ENCODE measurements around the gene TSEN54. TPM values are rescaled to one million over a fixed set of nuclear protein-coding genes. Genes with fewer than 3 reads are reported as not detected.
A peak's percentile ranks its signal among the peaks of the same experiment; 100 is the strongest.

The TSEN54 gene
- total and polyA plus RNA-seq, 7 donors = 5.7 to 14.9 (median 9.7) TPM

- WGBS, 3 donors = 92 to 94% (median 93%) methylated on average over 22 to 23 of the region's 23 CpGs
- intact Hi-C loops (cut with DNase I) = no loop called here
- Histone ChIP-seq H3K27me3 (ENCODE audit: insufficient read depth in 3 of 3, low read length in 2 of 3) (no peaks in the 10 kb centered on the region), H3K4me1 (peaks cover 28% of the 10 kb centered on the region), H3K27ac (no peak overlapping the region), H3K36me3 (ENCODE audit: insufficient read depth in 1 of 2, low read depth in 1 of 2) (peaks cover 0 to 76% of the 10 kb centered on the region in 2 donors), H3K9me3 (no peaks in the 10 kb centered on the region), H3K4me3 (no peak overlapping the region)
- TF ChIP-seq CTCF (IDR thresholded peaks at IDR 0.05) = no peak
- ATAC-seq = no peak
- no peak for DNase-seq
Measured at GRCh38 chr17:75493476-75494129, 22.7 kb upstream of the TSEN54 start.

GRCh38 chr17:75494326-75494877, 21.9 kb upstream of the TSEN54 start:
- no peak for ATAC-seq
- H3K9me3 ChIP-seq = no peaks in the 10 kb centered on the region
- no peak overlapping the region for H3K4me3 ChIP-seq
- H3K27me3 ChIP-seq (ENCODE audit: insufficient read depth in 3 of 3, low read length in 2 of 3) = no peaks in the 10 kb centered on the region
- intact Hi-C loops (cut with DNase I) = no loop called here
- WGBS, 3 donors = 86 to 90% (median 90%) methylated on average over 14 of the region's 14 CpGs
- DNase-seq = no peak
- peaks cover 27% of the 10 kb centered on the region for H3K4me1 ChIP-seq
- peaks cover 0 to 80% of the 10 kb centered on the region in 2 donors for H3K36me3 ChIP-seq (ENCODE audit: insufficient read depth in 1 of 2, low read depth in 1 of 2)
- no peak for TF ChIP-seq CTCF (IDR thresholded peaks at IDR 0.05)
- no peak overlapping the region for H3K27ac ChIP-seq

- no peak overlapping the region for H3K27ac ChIP-seq
- H3K9me3 ChIP-seq = no peaks in the 10 kb centered on the region
- WGBS, 3 donors = 71 to 86% (median 79%) methylated on average over 11 of the region's 11 CpGs
- no peak for TF ChIP-seq CTCF (IDR thresholded peaks at IDR 0.05)
- H3K4me1 ChIP-seq = peaks cover 11% of the 10 kb centered on the region
- H3K36me3 ChIP-seq (ENCODE audit: insufficient read depth in 1 of 2, low read depth in 1 of 2) = peaks cover 0 to 95% of the 10 kb centered on the region in 2 donors
- no peaks in the 10 kb centered on the region for H3K27me3 ChIP-seq (ENCODE audit: insufficient read depth in 3 of 3, low read length in 2 of 3)
- H3K4me3 ChIP-seq = no peak overlapping the region
- intact Hi-C loops (cut with DNase I) = no loop called here
- no peak for DNase-seq
- ATAC-seq = no peak
Measured at GRCh38 chr17:75496005-75496404, 20.3 kb upstream of the TSEN54 start.

GRCh38 chr17:75498039-75498725, 18.1 kb upstream of the TSEN54 start:
- no peak for TF ChIP-seq CTCF (IDR thresholded peaks at IDR 0.05)
- Histone ChIP-seq H3K4me3 (no peak overlapping the region), H3K4me1 (peaks cover 13% of the 10 kb centered on the region), H3K27ac (peak overlapping the region; percentile 46), H3K9me3 (no peaks in the 10 kb centered on the region), H3K27me3 (ENCODE audit: insufficient read depth in 3 of 3, low read length in 2 of 3) (no peaks in the 10 kb centered on the region), H3K36me3 (ENCODE audit: insufficient read depth in 1 of 2, low read depth in 1 of 2) (peaks cover 0 to 81% of the 10 kb centered on the region in 2 donors)
- no peak for ATAC-seq
- intact Hi-C loops (cut with DNase I) = no loop called here
- no peak for DNase-seq
- 66 to 77% (median 69%) methylated on average over 21 of the region's 21 CpGs for WGBS, 3 donors
